K562 (cell line): Measurements from ENCODE around the gene CSNK1A1. TPM values are rescaled to one million over a fixed set of nuclear protein-coding genes. Genes with fewer than 3 reads are reported as not detected.

Experiments used
- PPARD ChIP-seq: fragments of 250-450 bp; sonication (Bioruptor Pico); IDR thresholded peaks from 2 replicates; pipeline ENCODE4 v1.8.0; 2022; ENCODE audit warnings: inconsistent platforms, mild to moderate bottlenecking, moderate library complexity
- TBL1XR1 ChIP-seq, 2 experiments: IDR thresholded peaks; 2 replicates each; pipeline ENCODE4 v1.6.1; 2012; ENCODE audit warnings: improper control_type of control experiment in 2 of 2, low read length in 2 of 2, mild to moderate bottlenecking in 1 of 2
- polyA plus RNA-seq, 8 experiments: library from polyadenylated mRNA; depleted of rRNA in 4 of 8; stranded (reverse) in 5 of 8; unstranded in 3 of 8; fragments of >200 nt; fragmentation: Nextera tagmentation in 2 of 8; fragmentation: Illumina TruSeq in 1 of 8; extraction: Ambion mirVana in 2 of 8; extraction: Trizol in 1 of 8; gene quantifications; 2 replicates each; pipeline versions ENCODE4 v1.2.1 to v1.2.3, GENCODE V29; 2011 to 2014; ENCODE audit warnings: inconsistent platforms in 1 of 8, missing spikeins in 1 of 8
- total RNA-seq, 7 experiments: library from RNA; depleted of rRNA in 6 of 7; stranded (reverse); fragments of >200 nt in 6 of 7; fragmentation: Illumina TruSeq in 2 of 7; extraction: Trizol in 2 of 7; gene quantifications; 2 replicates each; pipeline versions ENCODE4 v1.2.1 to v1.2.3, GENCODE V29; 2011 to 2021; ENCODE audit warnings: low replicate concordance in 1 of 7
- TF ChIP-seq, protein P1 (sequence below): fragments of 150-350 bp; IDR thresholded peaks from 2 replicates; pipeline ENCODE4 v1.6.1; 2014; ENCODE audit warnings: low read depth, mild to moderate bottlenecking, low read length, borderline replicate concordance
- TF ChIP-seq, protein P2 (sequence below): fragments of 450-650 bp; IDR thresholded peaks from 2 replicates; pipeline ENCODE4 v1.6.1; 2017; ENCODE audit warnings: antibody characterized with exemption
- TF ChIP-seq, protein P3 (sequence below): sonication (generic); formaldehyde crosslinking; IDR thresholded peaks from 2 replicates; pipeline ENCODE4 v1.8.0; 2022; ENCODE audit warnings: mild to moderate bottlenecking, missing genetic modification reagents

Gene CSNK1A1
- total and polyA plus RNA-seq, 9 of the 15 experiments (the other 6 are each of a cell fraction or from before 2014, with no cell fraction given) = 49.1 to 196 (median 154) TPM

DNA sequence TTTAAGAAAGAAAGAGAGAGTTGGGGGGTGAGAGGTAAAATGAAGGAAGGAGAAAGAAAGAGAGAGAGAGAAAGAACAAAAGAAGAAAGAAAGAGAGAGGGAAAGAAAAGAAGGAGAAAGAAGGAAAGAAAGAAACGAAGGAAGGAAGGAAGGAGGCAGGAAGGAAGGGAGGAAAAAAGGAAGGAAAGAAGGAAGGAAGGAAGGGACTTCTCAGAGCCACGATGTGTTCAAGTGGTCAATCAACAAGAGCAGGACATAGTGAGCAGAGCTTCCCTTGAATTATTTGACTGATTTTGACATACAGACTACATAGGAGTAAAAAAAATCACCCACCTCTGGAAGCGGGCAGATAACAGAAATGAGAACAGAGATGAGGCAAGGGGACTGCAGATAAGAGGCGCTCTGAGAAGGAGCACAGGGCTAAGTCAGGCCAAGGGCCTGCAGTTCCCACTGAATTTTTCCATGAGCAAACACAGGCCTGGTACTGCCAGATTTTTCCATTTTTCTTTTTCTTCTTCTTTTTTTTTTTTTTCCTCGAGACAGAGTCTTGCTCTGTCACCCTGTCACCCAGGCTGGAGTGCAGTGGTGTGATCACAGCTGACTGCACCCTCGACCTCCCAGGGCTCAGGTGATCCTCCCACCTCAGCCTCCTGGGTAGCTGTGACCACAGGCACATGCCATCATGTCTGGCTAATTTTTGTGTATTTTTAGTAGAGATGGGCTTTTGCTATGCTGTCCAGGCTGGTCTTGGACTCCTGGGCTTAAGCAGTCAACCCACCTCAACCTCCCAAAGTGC lies 94.4 kb downstream of the CSNK1A1 start (continued):
- TF ChIP-seq, protein P1, sequence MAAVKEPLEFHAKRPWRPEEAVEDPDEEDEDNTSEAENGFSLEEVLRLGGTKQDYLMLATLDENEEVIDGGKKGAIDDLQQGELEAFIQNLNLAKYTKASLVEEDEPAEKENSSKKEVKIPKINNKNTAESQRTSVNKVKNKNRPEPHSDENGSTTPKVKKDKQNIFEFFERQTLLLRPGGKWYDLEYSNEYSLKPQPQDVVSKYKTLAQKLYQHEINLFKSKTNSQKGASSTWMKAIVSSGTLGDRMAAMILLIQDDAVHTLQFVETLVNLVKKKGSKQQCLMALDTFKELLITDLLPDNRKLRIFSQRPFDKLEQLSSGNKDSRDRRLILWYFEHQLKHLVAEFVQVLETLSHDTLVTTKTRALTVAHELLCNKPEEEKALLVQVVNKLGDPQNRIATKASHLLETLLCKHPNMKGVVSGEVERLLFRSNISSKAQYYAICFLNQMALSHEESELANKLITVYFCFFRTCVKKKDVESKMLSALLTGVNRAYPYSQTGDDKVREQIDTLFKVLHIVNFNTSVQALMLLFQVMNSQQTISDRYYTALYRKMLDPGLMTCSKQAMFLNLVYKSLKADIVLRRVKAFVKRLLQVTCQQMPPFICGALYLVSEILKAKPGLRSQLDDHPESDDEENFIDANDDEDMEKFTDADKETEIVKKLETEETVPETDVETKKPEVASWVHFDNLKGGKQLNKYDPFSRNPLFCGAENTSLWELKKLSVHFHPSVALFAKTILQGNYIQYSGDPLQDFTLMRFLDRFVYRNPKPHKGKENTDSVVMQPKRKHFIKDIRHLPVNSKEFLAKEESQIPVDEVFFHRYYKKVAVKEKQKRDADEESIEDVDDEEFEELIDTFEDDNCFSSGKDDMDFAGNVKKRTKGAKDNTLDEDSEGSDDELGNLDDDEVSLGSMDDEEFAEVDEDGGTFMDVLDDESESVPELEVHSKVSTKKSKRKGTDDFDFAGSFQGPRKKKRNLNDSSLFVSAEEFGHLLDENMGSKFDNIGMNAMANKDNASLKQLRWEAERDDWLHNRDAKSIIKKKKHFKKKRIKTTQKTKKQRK = no peak
- no peak for TF ChIP-seq PPARD (CRISPR knock-in tag)
- peak; percentile 81 to 91; a peak in 3 of 4 replicates for TF ChIP-seq TBL1XR1 (IDR thresholded peaks at IDR 0.05; ENCODE audit: low read length in 2 of 2)
- TF ChIP-seq, protein P2, sequence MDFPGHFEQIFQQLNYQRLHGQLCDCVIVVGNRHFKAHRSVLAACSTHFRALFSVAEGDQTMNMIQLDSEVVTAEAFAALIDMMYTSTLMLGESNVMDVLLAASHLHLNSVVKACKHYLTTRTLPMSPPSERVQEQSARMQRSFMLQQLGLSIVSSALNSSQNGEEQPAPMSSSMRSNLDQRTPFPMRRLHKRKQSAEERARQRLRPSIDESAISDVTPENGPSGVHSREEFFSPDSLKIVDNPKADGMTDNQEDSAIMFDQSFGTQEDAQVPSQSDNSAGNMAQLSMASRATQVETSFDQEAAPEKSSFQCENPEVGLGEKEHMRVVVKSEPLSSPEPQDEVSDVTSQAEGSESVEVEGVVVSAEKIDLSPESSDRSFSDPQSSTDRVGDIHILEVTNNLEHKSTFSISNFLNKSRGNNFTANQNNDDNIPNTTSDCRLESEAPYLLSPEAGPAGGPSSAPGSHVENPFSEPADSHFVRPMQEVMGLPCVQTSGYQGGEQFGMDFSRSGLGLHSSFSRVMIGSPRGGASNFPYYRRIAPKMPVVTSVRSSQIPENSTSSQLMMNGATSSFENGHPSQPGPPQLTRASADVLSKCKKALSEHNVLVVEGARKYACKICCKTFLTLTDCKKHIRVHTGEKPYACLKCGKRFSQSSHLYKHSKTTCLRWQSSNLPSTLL = no peak; the same call in 1 of the 2 replicates
- TF ChIP-seq, protein P3, sequence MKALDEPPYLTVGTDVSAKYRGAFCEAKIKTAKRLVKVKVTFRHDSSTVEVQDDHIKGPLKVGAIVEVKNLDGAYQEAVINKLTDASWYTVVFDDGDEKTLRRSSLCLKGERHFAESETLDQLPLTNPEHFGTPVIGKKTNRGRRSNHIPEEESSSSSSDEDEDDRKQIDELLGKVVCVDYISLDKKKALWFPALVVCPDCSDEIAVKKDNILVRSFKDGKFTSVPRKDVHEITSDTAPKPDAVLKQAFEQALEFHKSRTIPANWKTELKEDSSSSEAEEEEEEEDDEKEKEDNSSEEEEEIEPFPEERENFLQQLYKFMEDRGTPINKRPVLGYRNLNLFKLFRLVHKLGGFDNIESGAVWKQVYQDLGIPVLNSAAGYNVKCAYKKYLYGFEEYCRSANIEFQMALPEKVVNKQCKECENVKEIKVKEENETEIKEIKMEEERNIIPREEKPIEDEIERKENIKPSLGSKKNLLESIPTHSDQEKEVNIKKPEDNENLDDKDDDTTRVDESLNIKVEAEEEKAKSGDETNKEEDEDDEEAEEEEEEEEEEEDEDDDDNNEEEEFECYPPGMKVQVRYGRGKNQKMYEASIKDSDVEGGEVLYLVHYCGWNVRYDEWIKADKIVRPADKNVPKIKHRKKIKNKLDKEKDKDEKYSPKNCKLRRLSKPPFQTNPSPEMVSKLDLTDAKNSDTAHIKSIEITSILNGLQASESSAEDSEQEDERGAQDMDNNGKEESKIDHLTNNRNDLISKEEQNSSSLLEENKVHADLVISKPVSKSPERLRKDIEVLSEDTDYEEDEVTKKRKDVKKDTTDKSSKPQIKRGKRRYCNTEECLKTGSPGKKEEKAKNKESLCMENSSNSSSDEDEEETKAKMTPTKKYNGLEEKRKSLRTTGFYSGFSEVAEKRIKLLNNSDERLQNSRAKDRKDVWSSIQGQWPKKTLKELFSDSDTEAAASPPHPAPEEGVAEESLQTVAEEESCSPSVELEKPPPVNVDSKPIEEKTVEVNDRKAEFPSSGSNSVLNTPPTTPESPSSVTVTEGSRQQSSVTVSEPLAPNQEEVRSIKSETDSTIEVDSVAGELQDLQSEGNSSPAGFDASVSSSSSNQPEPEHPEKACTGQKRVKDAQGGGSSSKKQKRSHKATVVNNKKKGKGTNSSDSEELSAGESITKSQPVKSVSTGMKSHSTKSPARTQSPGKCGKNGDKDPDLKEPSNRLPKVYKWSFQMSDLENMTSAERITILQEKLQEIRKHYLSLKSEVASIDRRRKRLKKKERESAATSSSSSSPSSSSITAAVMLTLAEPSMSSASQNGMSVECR = no peak
